HUES48 (cell line): ENCODE data around the gene CAVIN3.
A peak's percentile ranks its signal among the peaks of the same experiment; 100 is the strongest.

ENCODE experiments used
- H3K27ac ChIP-seq: one replicate; pipeline ENCODE4 v1.7.0; 2013; ENCODE audit warnings: low read depth, low read length, inconsistent platforms
- H3K27me3 ChIP-seq: 2 replicates; pipeline ENCODE4 v1.6.1; 2013; ENCODE audit warnings: mild to moderate bottlenecking, low read length; ENCODE audit not compliant: control insufficient read depth, insufficient read depth
- H3K36me3 ChIP-seq: 2 replicates; pipeline ENCODE4 v1.6.1; 2013; ENCODE audit warnings: low read length; ENCODE audit not compliant: control insufficient read depth, insufficient read depth
- H3K4me1 ChIP-seq: 2 replicates; pipeline ENCODE4 v1.6.1; 2013; ENCODE audit warnings: mild to moderate bottlenecking, low read length; ENCODE audit not compliant: control insufficient read depth, insufficient read depth
- H3K4me3 ChIP-seq: 2 replicates; pipeline ENCODE4 v1.5.1; 2013; ENCODE audit warnings: mild to moderate bottlenecking, low read depth, low read length
- H3K9ac ChIP-seq: 2 replicates; pipeline ENCODE4 v1.6.1; 2013; ENCODE audit warnings: mild to moderate bottlenecking, low read depth, low read length, moderate library complexity
- H3K9me3 ChIP-seq: 2 replicates; pipeline ENCODE4 v1.6.1; 2013; ENCODE audit warnings: low read length; ENCODE audit not compliant: control insufficient read depth, insufficient read depth

Gene CAVIN3, protein sequence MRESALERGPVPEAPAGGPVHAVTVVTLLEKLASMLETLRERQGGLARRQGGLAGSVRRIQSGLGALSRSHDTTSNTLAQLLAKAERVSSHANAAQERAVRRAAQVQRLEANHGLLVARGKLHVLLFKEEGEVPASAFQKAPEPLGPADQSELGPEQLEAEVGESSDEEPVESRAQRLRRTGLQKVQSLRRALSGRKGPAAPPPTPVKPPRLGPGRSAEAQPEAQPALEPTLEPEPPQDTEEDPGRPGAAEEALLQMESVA

DNA sequence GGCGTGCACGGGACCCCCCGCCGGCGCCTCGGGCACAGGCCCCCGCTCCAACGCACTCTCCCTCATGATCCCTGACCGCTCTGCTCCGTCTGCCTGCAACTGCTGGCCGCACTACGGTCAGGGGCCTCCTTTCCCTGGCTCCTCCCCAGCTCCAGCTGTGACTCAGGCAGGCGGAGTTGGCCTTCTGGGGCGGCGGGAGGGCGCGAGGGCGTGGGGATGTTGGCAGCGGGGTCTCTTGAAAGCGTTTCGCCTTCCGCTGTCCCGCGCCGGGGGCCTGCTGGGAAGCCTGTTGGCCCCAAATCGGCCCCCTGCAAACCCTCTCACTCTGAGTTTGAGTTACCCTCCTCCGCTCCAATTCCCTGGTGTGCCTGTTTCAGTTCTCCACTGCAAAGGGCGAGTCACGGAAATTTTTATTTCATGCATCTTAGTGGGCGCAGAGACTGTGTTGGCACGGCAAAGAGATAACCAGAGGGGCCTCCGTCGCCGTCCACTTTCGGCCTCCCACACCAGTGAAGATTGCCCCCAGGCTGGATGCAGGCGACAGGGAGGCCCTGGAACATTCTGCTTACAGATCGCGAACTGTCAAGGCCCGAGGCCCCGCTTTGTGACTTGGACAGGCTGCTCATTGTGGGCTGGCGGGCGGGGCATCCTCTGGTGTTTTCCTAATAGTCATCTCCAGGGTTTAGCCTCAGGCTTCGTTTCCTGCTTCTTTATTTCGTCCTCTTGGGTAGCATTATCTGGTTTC lies at the start of gene CAVIN3:
Gene CAVIN3, minus strand, starts transcription at position 91 of the 745 bp plus-strand sequence. Its CDS starts 25 bp downstream, at position 66.
- H3K4me1 ChIP-seq: peaks cover 54% of the 10 kb centered on the region
- peak within 1 kb of the TSS; percentile 81 for H3K4me3 ChIP-seq
- H3K9me3 ChIP-seq: no peaks in the 10 kb centered on the region
- H3K27me3 ChIP-seq: no peaks in the 10 kb centered on the region
- H3K27ac ChIP-seq: peak within 1 kb of the TSS; percentile 89
- H3K9ac ChIP-seq: peak within 1 kb of the TSS; percentile 90
- no peaks in the 10 kb centered on the region for H3K36me3 ChIP-seq

- Histone ChIP-seq H3K4me3 (no peak overlapping the region), H3K9ac (no peak overlapping the region), H3K36me3 (no peaks in the 10 kb centered on the region), H3K4me1 (0 out of 2 replicates have a peak, but pooled peaks cover 3% of the 10 kb centered on the region), H3K9me3 (no peaks in the 10 kb centered on the region), H3K27me3 (no peaks in the 10 kb centered on the region), H3K27ac (no peak overlapping the region)
Observed at GRCh38 chr11:6365659-6366058, 45.4 kb upstream of the CAVIN3 start.

- Histone ChIP-seq H3K4me1 (0 out of 2 replicates have a peak, but pooled peaks cover 3% of the 10 kb centered on the region), H3K9ac (no peak overlapping the region), H3K4me3 (no peak overlapping the region), H3K27me3 (no peaks in the 10 kb centered on the region), H3K27ac (no peak overlapping the region), H3K9me3 (no peaks in the 10 kb centered on the region), H3K36me3 (no peaks in the 10 kb centered on the region)
Observed at GRCh38 chr11:6362873-6363678, 42.8 kb upstream of the CAVIN3 start.

DNA sequence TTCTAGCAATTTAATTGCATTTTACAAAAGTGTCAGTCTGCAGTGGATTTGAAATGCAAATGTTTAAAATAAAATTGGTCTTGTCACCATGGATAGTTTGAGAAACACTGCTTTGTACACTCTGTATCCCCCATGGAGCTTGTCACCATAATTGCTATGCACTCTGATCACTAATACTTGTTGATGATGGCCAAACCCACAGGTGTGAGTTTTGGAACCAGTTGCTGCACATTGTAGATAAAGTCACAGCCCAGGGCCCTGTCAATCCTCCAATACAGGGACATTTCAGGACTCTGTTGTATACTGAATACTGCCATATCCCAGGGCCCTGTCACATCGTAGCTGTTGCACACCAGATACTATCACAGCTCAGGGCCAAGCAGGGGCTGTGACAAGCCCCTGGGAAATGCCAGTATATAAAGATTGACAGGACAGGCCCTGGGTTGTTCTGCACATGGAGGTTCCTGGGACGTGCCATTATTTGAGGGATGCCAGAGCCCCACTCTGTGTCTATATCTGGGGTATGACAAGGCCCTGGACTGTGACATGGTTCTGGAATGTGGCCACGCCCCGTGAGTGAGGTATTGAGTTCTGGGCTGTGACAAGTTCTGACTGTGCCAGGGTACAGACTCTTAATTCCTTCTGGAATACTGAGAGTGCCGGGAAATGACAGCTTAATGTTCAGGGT lies 42.0 kb upstream of the CAVIN3 start:
- Histone ChIP-seq H3K4me1 (0 out of 2 replicates have a peak, but pooled peaks cover 3% of the 10 kb centered on the region), H3K27me3 (no peaks in the 10 kb centered on the region), H3K9me3 (no peaks in the 10 kb centered on the region), H3K36me3 (no peaks in the 10 kb centered on the region), H3K27ac (no peak overlapping the region), H3K9ac (no peak overlapping the region), H3K4me3 (no peak overlapping the region)

DNA sequence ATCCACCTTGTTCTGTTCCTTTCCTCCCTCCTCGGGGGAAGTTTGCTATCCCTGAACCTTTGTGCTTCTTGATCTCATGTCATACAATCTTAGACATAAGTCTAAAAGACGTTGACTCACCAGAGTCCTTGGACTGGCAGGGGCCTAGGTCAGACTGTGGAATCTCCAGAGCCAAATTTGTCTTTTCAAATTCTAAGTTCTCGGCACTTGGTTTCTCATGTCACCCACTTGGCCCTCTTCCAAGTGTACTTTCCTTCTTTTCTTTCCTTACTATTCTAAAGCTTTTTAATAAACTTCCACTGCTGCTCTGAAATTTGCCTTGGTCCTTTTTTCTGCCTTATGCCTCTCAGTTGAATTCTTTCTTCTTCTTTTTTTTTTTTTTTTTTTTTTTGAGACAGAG lies 39.9 kb upstream of the CAVIN3 start:
- Histone ChIP-seq H3K36me3 (no peaks in the 10 kb centered on the region), H3K9ac (no peak overlapping the region), H3K27me3 (no peaks in the 10 kb centered on the region), H3K4me1 (0 out of 2 replicates have a peak, but pooled peaks cover 3% of the 10 kb centered on the region), H3K4me3 (no peak overlapping the region), H3K9me3 (no peaks in the 10 kb centered on the region), H3K27ac (no peak overlapping the region)

GRCh38 chr11:6357222-6357621 lies 36.9 kb upstream of the CAVIN3 start:
- no peaks in the 10 kb centered on the region for H3K36me3 ChIP-seq
- H3K9me3 ChIP-seq: no peaks in the 10 kb centered on the region
- peaks cover 3% of the 10 kb centered on the region; the same call in 1 of the 2 replicates for H3K4me1 ChIP-seq
- H3K9ac ChIP-seq: no peak overlapping the region
- H3K4me3 ChIP-seq: no peak overlapping the region
- no peaks in the 10 kb centered on the region for H3K27me3 ChIP-seq
- no peak overlapping the region for H3K27ac ChIP-seq

DNA sequence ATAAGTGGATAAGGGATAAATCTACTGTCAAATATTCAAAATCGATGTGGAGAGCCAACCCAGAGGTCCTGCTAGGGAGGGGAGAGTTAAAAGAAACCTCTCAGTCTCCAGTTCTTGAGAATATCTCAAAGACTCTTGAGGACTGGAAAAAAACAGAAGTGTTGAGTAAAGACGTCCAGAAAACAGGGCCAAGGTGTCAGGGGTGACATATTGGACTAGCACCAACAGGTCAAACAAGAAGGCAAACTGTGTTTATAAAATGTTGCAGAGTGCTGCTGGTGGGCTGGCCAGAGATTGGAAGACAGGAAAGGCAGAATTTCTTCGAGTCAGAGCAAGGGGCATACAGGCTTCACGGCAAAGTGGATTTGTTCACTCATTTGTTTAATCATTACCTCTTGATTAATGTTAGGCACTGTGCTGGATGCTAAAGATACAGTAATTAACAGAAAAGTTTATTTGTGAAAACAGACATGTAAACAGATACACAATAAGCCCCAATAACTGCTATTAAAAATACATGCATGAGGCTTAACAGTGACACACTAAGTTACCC lies 36.3 kb upstream of the CAVIN3 start:
- H3K9ac ChIP-seq: no peak overlapping the region
- H3K4me3 ChIP-seq: no peak overlapping the region
- H3K36me3 ChIP-seq: no peaks in the 10 kb centered on the region
- peaks cover 8% of the 10 kb centered on the region for H3K4me1 ChIP-seq
- H3K27me3 ChIP-seq: no peaks in the 10 kb centered on the region
- no peaks in the 10 kb centered on the region for H3K9me3 ChIP-seq
- H3K27ac ChIP-seq: no peak overlapping the region

DNA sequence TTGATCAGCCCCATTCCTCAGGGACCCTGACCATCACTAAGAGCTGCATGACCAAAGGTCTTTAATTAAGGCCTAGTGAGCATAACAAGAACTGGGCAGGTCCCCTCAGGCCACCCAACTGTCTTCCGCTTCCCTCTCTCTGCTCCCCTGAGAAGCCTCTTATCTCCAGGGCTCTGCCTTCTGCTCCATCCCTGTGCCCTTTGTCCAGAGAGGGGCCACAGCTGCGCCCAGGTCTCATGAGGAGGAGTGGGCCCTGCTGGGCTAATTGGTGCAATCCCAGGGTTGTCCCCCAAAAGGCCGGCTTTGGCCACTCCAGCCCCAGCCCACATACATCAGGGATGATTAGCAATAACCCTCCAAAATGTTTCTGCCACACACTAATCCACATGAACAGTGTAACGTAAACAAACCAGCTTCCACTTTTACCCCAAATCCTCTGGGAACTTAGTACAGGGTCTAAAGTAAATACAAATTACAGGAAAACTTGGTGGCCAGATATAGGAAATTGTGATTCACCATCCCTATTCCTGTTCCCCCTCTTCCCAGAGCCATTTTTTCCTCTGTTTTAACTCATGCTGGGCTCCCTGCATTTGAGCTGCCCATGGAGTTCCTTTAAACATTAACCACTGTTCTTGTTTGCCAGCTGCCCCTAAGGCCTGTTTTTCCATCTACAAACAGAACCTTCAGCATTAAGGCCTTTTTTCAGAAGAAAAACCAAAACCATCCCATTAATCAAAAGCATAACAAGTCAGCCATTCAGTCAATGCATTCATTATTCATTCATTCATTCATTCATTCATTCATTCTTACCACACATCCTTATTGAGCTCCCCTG lies 34.6 kb upstream of the CAVIN3 start:
- Histone ChIP-seq H3K27me3 (no peaks in the 10 kb centered on the region), H3K9me3 (no peaks in the 10 kb centered on the region), H3K36me3 (no peaks in the 10 kb centered on the region), H3K9ac (no peak overlapping the region), H3K4me3 (no peak overlapping the region), H3K4me1 (peaks cover 8% of the 10 kb centered on the region), H3K27ac (no peak overlapping the region)

GRCh38 chr11:6353367-6353987 lies 33.2 kb upstream of the CAVIN3 start:
- H3K27me3 ChIP-seq: no peaks in the 10 kb centered on the region
- no peak overlapping the region for H3K9ac ChIP-seq
- H3K36me3 ChIP-seq: no peaks in the 10 kb centered on the region
- H3K27ac ChIP-seq: no peak overlapping the region
- peaks cover 8% of the 10 kb centered on the region for H3K4me1 ChIP-seq
- no peak overlapping the region for H3K4me3 ChIP-seq
- no peaks in the 10 kb centered on the region for H3K9me3 ChIP-seq
